Measurements from ENCODE around the gene WARS2. TPM values are rescaled to one million over a fixed set of nuclear protein-coding genes. Genes with fewer than 3 reads are reported as not detected.

Gene WARS2
- total RNA-seq, 1 experiment from 2014 or later = 18.1 TPM

DNA sequence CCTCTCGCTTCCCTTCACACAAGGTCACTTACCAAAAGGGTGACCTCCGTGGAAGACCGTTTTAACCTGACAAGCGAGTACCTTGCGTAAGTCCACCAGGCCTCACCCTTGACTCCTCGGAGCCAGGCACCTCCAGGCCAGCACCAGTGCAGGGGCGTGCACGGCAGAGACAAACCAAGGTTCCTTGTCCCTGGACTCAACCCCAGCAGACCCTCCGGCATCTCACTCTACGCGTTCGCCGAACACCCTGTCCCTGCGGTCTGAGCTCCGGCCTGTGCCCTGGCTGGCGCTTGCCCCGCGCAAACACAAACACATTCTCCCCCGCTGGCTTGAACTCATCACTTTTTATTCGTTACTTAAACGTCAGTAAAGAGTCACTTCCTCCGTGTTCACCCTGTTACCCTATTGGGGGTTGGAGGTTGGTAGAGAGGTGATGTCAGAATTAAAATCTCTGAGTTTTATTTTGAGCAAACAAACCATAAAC, 156.9 kb downstream of the WARS2 start:
- no peak for ATAC-seq
- no peaks in the 10 kb centered on the region for H3F3A ChIP-seq (ENCODE audit: low read length, unreplicated experiment)

GRCh38 chr1:118982821-118983557, 157.5 kb downstream of the WARS2 start:
- H3K4me2 ChIP-seq (ENCODE audit: low read length) = no peak overlapping the region
- H3K9me3 ChIP-seq (ENCODE audit: low read length) = no peaks in the 10 kb centered on the region
- H3K27ac ChIP-seq (ENCODE audit: low read length) = no peak overlapping the region
- ChIA-PET POLR2A (ENCODE audit: unreplicated experiment) (no interaction called here), CTCF (no interaction called here)
- H3K36me3 ChIP-seq (ENCODE audit: low read depth, low read length) = no peaks in the 10 kb centered on the region
- intact Hi-C loops (cut with micrococcal nuclease) = no loop called here
- H3F3A ChIP-seq (ENCODE audit: low read length, unreplicated experiment) = no peaks in the 10 kb centered on the region
- no peak overlapping the region for H2AFZ ChIP-seq (ENCODE audit: low read length)
- no peak overlapping the region for H3K4me3 ChIP-seq (ENCODE audit: low read length)
- DNase-seq = no peak
- no peak overlapping the region for H3K9ac ChIP-seq (ENCODE audit: low read length)
- BruUV-seq (replicated peaks) = no TSS peak
- no peaks in the 10 kb centered on the region for H3K4me1 ChIP-seq (ENCODE audit: insufficient read depth, low read length)
- ATAC-seq = no peak
- H3K9me2 ChIP-seq (replicated peaks; ENCODE audit: low read length) = no peaks in the 10 kb centered on the region
- H4K20me1 ChIP-seq (ENCODE audit: low read length) = no peaks in the 10 kb centered on the region
- H3K27me3 ChIP-seq (ENCODE audit: low read length) = no peaks in the 10 kb centered on the region
- TF ChIP-seq EZH2phosphoT487 (IDR thresholded peaks at IDR 0.05; ENCODE audit: borderline replicate concordance, low read length) (no peak), EZH2 (IDR thresholded peaks at IDR 0.05; ENCODE audit: low read length, unreplicated experiment) (no peak)
- TF ChIP-seq, protein P1, sequence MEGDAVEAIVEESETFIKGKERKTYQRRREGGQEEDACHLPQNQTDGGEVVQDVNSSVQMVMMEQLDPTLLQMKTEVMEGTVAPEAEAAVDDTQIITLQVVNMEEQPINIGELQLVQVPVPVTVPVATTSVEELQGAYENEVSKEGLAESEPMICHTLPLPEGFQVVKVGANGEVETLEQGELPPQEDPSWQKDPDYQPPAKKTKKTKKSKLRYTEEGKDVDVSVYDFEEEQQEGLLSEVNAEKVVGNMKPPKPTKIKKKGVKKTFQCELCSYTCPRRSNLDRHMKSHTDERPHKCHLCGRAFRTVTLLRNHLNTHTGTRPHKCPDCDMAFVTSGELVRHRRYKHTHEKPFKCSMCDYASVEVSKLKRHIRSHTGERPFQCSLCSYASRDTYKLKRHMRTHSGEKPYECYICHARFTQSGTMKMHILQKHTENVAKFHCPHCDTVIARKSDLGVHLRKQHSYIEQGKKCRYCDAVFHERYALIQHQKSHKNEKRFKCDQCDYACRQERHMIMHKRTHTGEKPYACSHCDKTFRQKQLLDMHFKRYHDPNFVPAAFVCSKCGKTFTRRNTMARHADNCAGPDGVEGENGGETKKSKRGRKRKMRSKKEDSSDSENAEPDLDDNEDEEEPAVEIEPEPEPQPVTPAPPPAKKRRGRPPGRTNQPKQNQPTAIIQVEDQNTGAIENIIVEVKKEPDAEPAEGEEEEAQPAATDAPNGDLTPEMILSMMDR (conservative IDR thresholded peaks at IDR 0.05; ENCODE audit: low read depth, low read length) = no peak
- no peaks in the 10 kb centered on the region for H3K79me2 ChIP-seq (ENCODE audit: low read length)

More for the DNA sequence above, 156.9 kb downstream of the WARS2 start:
- no peak overlapping the region for H3K4me2 ChIP-seq (ENCODE audit: low read length)
- no peaks in the 10 kb centered on the region for H3K9me3 ChIP-seq (ENCODE audit: low read length)
- TF ChIP-seq EZH2 (IDR thresholded peaks at IDR 0.05; ENCODE audit: low read length, unreplicated experiment) (no peak), EZH2phosphoT487 (IDR thresholded peaks at IDR 0.05; ENCODE audit: borderline replicate concordance, low read length) (no peak)
- TF ChIP-seq, protein P1 (conservative IDR thresholded peaks at IDR 0.05; ENCODE audit: low read depth, low read length) = no peak
- POLR2A ChIA-PET (ENCODE audit: unreplicated experiment) = no interaction called here
- no peak overlapping the region for H2AFZ ChIP-seq (ENCODE audit: low read length)
- H3K9me2 ChIP-seq (replicated peaks; ENCODE audit: low read length) = no peaks in the 10 kb centered on the region
- no peak overlapping the region for H3K9ac ChIP-seq (ENCODE audit: low read length)
- CTCF ChIA-PET = no interaction called here
- no peaks in the 10 kb centered on the region for H3K27me3 ChIP-seq (ENCODE audit: low read length)
- H3K36me3 ChIP-seq (ENCODE audit: low read depth, low read length) = no peaks in the 10 kb centered on the region
- no peaks in the 10 kb centered on the region for H3K79me2 ChIP-seq (ENCODE audit: low read length)
- no peak overlapping the region for H3K27ac ChIP-seq (ENCODE audit: low read length)
- intact Hi-C loops (cut with micrococcal nuclease) = no loop called here
- DNase-seq = no peak
- BruUV-seq (replicated peaks) = no TSS peak
- H3K4me3 ChIP-seq (ENCODE audit: low read length) = no peak overlapping the region
- no peaks in the 10 kb centered on the region for H3K4me1 ChIP-seq (ENCODE audit: insufficient read depth, low read length)
- no peaks in the 10 kb centered on the region for H4K20me1 ChIP-seq (ENCODE audit: low read length)

GRCh38 chr1:118982266-118982665, 158.2 kb downstream of the WARS2 start:
- ChIA-PET POLR2A (ENCODE audit: unreplicated experiment) (no interaction called here), CTCF (no interaction called here)
- H3K4me2 ChIP-seq (ENCODE audit: low read length) = no peak overlapping the region
- no peaks in the 10 kb centered on the region for H3K9me2 ChIP-seq (replicated peaks; ENCODE audit: low read length)
- no peaks in the 10 kb centered on the region for H3K4me1 ChIP-seq (ENCODE audit: insufficient read depth, low read length)
- H4K20me1 ChIP-seq (ENCODE audit: low read length) = no peaks in the 10 kb centered on the region
- BruUV-seq (replicated peaks) = no TSS peak
- ATAC-seq (no peak), DNase-seq (no peak)
- H3K4me3 ChIP-seq (ENCODE audit: low read length) = no peak overlapping the region
- H3F3A ChIP-seq (ENCODE audit: low read length, unreplicated experiment) = no peaks in the 10 kb centered on the region
- TF ChIP-seq, protein P1 (conservative IDR thresholded peaks at IDR 0.05; ENCODE audit: low read depth, low read length) = no peak
- TF ChIP-seq EZH2 (IDR thresholded peaks at IDR 0.05; ENCODE audit: low read length, unreplicated experiment) (no peak), EZH2phosphoT487 (IDR thresholded peaks at IDR 0.05; ENCODE audit: borderline replicate concordance, low read length) (no peak)
- H3K79me2 ChIP-seq (ENCODE audit: low read length) = no peaks in the 10 kb centered on the region
- intact Hi-C loops (cut with micrococcal nuclease) = no loop called here
- 0 out of 2 replicates have a peak, but pooled peaks cover 5% of the 10 kb centered on the region for H3K27me3 ChIP-seq (ENCODE audit: low read length)
- H3K9me3 ChIP-seq (ENCODE audit: low read length) = no peaks in the 10 kb centered on the region
- H3K27ac ChIP-seq (ENCODE audit: low read length) = no peak overlapping the region
- H3K36me3 ChIP-seq (ENCODE audit: low read depth, low read length) = no peaks in the 10 kb centered on the region
- no peak overlapping the region for H3K9ac ChIP-seq (ENCODE audit: low read length)
- H2AFZ ChIP-seq (ENCODE audit: low read length) = no peak overlapping the region

Data from PC-3 (cell line).